Right lung (tissue), 5 donors: ENCODE results near the gene DDR2. TPM values are rescaled to one million over a fixed set of nuclear protein-coding genes. Genes with fewer than 3 reads are reported as not detected.
"Not testable (repeated sequence)": the region's sequence is repeated elsewhere in the genome, so short reads cannot be mapped to it uniquely, and the experiment has no call there.

ENCODE experiments used
- DNase-seq, 2 donors: peaks; one replicate each; pipeline ENCODE4 v3.0.0-alpha.2; 2013
- polyA plus RNA-seq, 5 donors: library from polyadenylated mRNA; unstranded; fragments of 120-200 nt; gene quantifications; one replicate each; pipeline versions ENCODE4 v1.2.1 to v1.2.3, GENCODE V29; 2013; ENCODE audit warnings: inconsistent platforms in 1 of 5, low replicate concordance in 1 of 5; ENCODE audit not compliant: insufficient read length in 5 of 5, insufficient read depth in 1 of 5

Gene DDR2
- polyA plus RNA-seq, 5 donors: 20.4 to 50.4 (median 45.5) TPM

- no peak for DNase-seq
Observed at GRCh38 chr1:162719678-162720077, 87.4 kb downstream of the DDR2 start.

GRCh38 chr1:162720996-162721395 is 88.7 kb downstream of the DDR2 start:
- DNase-seq: no peak

- no peak for DNase-seq
Observed at GRCh38 chr1:162721471-162721870, 89.2 kb downstream of the DDR2 start.

GRCh38 chr1:162722036-162722435 is 89.8 kb downstream of the DDR2 start:
- DNase-seq: no peak

GRCh38 chr1:162724583-162725120 is 92.4 kb downstream of the DDR2 start:
- DNase-seq: no peak

GRCh38 chr1:162725301-162725837 is 93.1 kb downstream of the DDR2 start:
- DNase-seq: no peak

GRCh38 chr1:162726555-162726954 is 94.3 kb downstream of the DDR2 start:
- DNase-seq: no peak

- DNase-seq: not testable (repeated sequence)
Observed at GRCh38 chr1:162727493-162727892, 95.2 kb downstream of the DDR2 start.

- no peak for DNase-seq
Observed at GRCh38 chr1:162728573-162728972, 96.3 kb downstream of the DDR2 start.

- DNase-seq: not testable (repeated sequence)
Observed at GRCh38 chr1:162729195-162729774, 97.0 kb downstream of the DDR2 start.

GRCh38 chr1:162732094-162732493 is 99.8 kb downstream of the DDR2 start:
- DNase-seq: no peak

GRCh38 chr1:162732566-162733335 is 100.5 kb downstream of the DDR2 start:
- peak; percentile 46 to 53 for DNase-seq

- DNase-seq: no peak
Observed at GRCh38 chr1:162733336-162733590, 101.0 kb downstream of the DDR2 start.

GRCh38 chr1:162734047-162734446 is 101.8 kb downstream of the DDR2 start:
- no peak for DNase-seq

- DNase-seq: no peak
Observed at GRCh38 chr1:162736184-162736583, 103.9 kb downstream of the DDR2 start.

GRCh38 chr1:162736633-162737067 is 104.4 kb downstream of the DDR2 start:
- DNase-seq: no peak

- DNase-seq: no peak
Observed at GRCh38 chr1:162740755-162741154, 108.5 kb downstream of the DDR2 start.

GRCh38 chr1:162741574-162741973 is 109.3 kb downstream of the DDR2 start:
- no peak for DNase-seq

GRCh38 chr1:162746264-162746942 is 114.1 kb downstream of the DDR2 start:
- DNase-seq: not testable (repeated sequence)

GRCh38 chr1:162753001-162753658 is 120.9 kb downstream of the DDR2 start:
- no peak for DNase-seq

- DNase-seq: no peak
Observed at GRCh38 chr1:162753998-162754585, 121.8 kb downstream of the DDR2 start.

GRCh38 chr1:162755306-162755705 is 123.0 kb downstream of the DDR2 start:
- no peak for DNase-seq
